Measurements from ENCODE around the gene UNC5C. TPM values are rescaled to one million over a fixed set of nuclear protein-coding genes. Genes with fewer than 3 reads are reported as not detected.

The UNC5C gene
- polyA plus RNA-seq, 1 donor (not counting 4 experiments of a cell fraction or from before 2014, with no cell fraction given), result not detected

DNA sequence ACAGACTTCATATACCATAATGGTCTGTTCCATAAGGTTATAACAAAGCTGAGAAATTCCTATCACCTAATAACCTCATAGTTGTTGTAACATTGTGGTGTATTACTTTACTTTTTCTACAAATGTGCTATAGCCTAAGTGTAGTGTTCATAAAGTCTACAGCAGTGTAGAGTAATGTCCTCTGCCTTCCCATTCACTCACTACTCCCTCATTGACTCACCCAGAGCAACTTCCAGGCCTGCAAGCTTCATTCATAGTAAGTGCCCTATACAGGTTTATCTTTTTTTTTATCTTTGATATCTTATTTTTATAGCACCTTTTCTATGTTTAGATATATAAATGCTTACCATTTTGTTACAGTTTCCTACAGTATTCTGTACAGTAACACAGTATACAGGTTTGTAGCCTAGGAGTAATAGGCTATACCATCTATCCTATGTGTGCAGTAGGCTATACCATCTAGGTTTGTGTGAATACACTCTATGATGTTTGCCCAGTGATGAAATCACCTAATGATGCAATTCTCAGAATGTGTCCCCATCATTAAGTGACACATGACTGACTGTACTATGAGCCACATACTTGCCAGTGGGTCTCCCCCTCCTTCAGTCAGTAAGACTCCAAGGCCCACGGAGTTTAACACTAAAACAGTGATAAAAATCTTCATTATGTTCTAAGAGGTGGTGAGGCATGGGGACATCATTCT, 299.9 kb downstream of the UNC5C start:
- Histone ChIP-seq H3K9ac (ENCODE audit: control insufficient read depth, extremely low read depth, insufficient read depth, low read length) (no peak overlapping the region), H3K4me3 (ENCODE audit: control insufficient read depth in 2 of 3, extremely low read depth in 1 of 3, insufficient read depth in 2 of 3, low read depth in 1 of 3, low read length in 3 of 3) (no peak overlapping the region), H3K4me1 (ENCODE audit: control insufficient read depth, extremely low read depth, insufficient read depth, low read length) (no peaks in the 10 kb centered on the region), H2AFZ (ENCODE audit: control insufficient read depth, low read length) (no peak overlapping the region), H3K27me3 (ENCODE audit: control insufficient read depth, extremely low read depth, insufficient read depth, low read length) (no peaks in the 10 kb centered on the region), H3K9me3 (ENCODE audit: control insufficient read depth, low read depth, low read length) (no peaks in the 10 kb centered on the region), H3K9me1 (ENCODE audit: control insufficient read depth, extremely low read depth, insufficient read depth, low read length) (no peaks in the 10 kb centered on the region), H3K4me2 (ENCODE audit: control insufficient read depth, extremely low read depth, insufficient read depth, low read depth, low read length) (no peak overlapping the region), H3K36me3 (ENCODE audit: control insufficient read depth in 2 of 2, extremely low read depth in 1 of 2, insufficient read depth in 2 of 2, low read length in 2 of 2) (no peaks in the 10 kb centered on the region), H4K20me1 (ENCODE audit: control insufficient read depth, extremely low read depth, insufficient read depth, low read length) (no peaks in the 10 kb centered on the region), H3K27ac (ENCODE audit: control insufficient read depth, insufficient read depth, low read length) (no peak overlapping the region), H3K79me2 (ENCODE audit: control insufficient read depth, insufficient read depth, low read length) (no peaks in the 10 kb centered on the region)
- no peak for FAIRE-seq
- TF ChIP-seq, protein P1, sequence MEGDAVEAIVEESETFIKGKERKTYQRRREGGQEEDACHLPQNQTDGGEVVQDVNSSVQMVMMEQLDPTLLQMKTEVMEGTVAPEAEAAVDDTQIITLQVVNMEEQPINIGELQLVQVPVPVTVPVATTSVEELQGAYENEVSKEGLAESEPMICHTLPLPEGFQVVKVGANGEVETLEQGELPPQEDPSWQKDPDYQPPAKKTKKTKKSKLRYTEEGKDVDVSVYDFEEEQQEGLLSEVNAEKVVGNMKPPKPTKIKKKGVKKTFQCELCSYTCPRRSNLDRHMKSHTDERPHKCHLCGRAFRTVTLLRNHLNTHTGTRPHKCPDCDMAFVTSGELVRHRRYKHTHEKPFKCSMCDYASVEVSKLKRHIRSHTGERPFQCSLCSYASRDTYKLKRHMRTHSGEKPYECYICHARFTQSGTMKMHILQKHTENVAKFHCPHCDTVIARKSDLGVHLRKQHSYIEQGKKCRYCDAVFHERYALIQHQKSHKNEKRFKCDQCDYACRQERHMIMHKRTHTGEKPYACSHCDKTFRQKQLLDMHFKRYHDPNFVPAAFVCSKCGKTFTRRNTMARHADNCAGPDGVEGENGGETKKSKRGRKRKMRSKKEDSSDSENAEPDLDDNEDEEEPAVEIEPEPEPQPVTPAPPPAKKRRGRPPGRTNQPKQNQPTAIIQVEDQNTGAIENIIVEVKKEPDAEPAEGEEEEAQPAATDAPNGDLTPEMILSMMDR (optimal IDR thresholded peaks at IDR 0.05 in 1 of 3, IDR thresholded peaks at IDR 0.05 in 1 of 3, conservative IDR thresholded peaks at IDR 0.05 in 1 of 3; ENCODE audit: extremely low read depth in 1 of 3, insufficient read depth in 2 of 3, low read length in 3 of 3), result no peak
- no peak for TF ChIP-seq EZH2 (IDR thresholded peaks at IDR 0.05; ENCODE audit: low read length)
- no peak for DNase-seq (ENCODE audit: low read depth, low spot score)
- dilution Hi-C loops (cut with MboI; ENCODE audit: extremely low pct_ligation_motif_present, low sequenced_read_pairs), result no loop called here

DNA sequence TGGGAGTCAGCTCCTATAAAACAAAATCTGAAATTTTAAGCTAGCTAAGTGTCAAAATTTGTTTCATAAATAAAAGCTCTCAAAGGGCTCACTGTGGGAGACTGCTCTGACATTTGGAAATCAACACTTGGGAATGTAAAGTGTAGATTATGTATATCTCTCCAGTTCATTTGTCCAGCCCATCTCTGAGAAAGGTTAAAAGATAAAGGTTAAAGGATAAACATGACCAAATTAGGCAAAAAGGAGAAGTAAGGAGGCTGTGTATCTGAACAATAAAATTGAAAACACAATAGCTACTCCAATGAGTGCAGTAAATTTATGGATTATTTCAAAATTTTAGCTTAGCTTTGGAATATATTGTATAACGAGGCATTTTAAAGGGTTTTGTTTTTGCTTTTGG, 304.9 kb downstream of the UNC5C start:
- Histone ChIP-seq H3K4me1 (ENCODE audit: control insufficient read depth, extremely low read depth, insufficient read depth, low read length) (no peaks in the 10 kb centered on the region), H3K79me2 (ENCODE audit: control insufficient read depth, insufficient read depth, low read length) (no peaks in the 10 kb centered on the region), H3K4me2 (ENCODE audit: control insufficient read depth, extremely low read depth, insufficient read depth, low read depth, low read length) (no peak overlapping the region), H3K4me3 (ENCODE audit: control insufficient read depth in 2 of 3, extremely low read depth in 1 of 3, insufficient read depth in 2 of 3, low read depth in 1 of 3, low read length in 3 of 3) (no peak overlapping the region), H3K27me3 (ENCODE audit: control insufficient read depth, extremely low read depth, insufficient read depth, low read length) (no peaks in the 10 kb centered on the region), H2AFZ (ENCODE audit: control insufficient read depth, low read length) (no peak overlapping the region), H4K20me1 (ENCODE audit: control insufficient read depth, extremely low read depth, insufficient read depth, low read length) (no peaks in the 10 kb centered on the region), H3K27ac (ENCODE audit: control insufficient read depth, insufficient read depth, low read length) (no peak overlapping the region), H3K9ac (ENCODE audit: control insufficient read depth, extremely low read depth, insufficient read depth, low read length) (no peak overlapping the region), H3K36me3 (ENCODE audit: control insufficient read depth in 2 of 2, extremely low read depth in 1 of 2, insufficient read depth in 2 of 2, low read length in 2 of 2) (no peaks in the 10 kb centered on the region), H3K9me3 (ENCODE audit: control insufficient read depth, low read depth, low read length) (no peaks in the 10 kb centered on the region), H3K9me1 (ENCODE audit: control insufficient read depth, extremely low read depth, insufficient read depth, low read length) (no peaks in the 10 kb centered on the region)
- no peak for DNase-seq (ENCODE audit: low read depth, low spot score)
- FAIRE-seq, result no peak
- dilution Hi-C loops (cut with MboI; ENCODE audit: extremely low pct_ligation_motif_present, low sequenced_read_pairs), result no loop called here
- TF ChIP-seq, protein P1 (optimal IDR thresholded peaks at IDR 0.05 in 1 of 3, IDR thresholded peaks at IDR 0.05 in 1 of 3, conservative IDR thresholded peaks at IDR 0.05 in 1 of 3; ENCODE audit: extremely low read depth in 1 of 3, insufficient read depth in 2 of 3, low read length in 3 of 3), result no peak
- TF ChIP-seq EZH2 (IDR thresholded peaks at IDR 0.05; ENCODE audit: low read length), result no peak

Measured in keratinocyte (primary cell).